GM18517 (cell line): ENCODE data around the gene SERPINA9.
A peak's percentile ranks its signal among the peaks of the same experiment; 100 is the strongest.
"Not testable (repeated sequence)": the region's sequence is repeated elsewhere in the genome, so short reads cannot be mapped to it uniquely, and the experiment has no call there.

Source experiments
- ATAC-seq: cut with Tn5 transposase; IDR thresholded peaks from one replicate; pipeline ENCODE4 v1.9.1; 2021; ENCODE audit warnings: mild to moderate bottlenecking, moderate library complexity; ENCODE audit not compliant: unreplicated experiment

Gene SERPINA9

DNA sequence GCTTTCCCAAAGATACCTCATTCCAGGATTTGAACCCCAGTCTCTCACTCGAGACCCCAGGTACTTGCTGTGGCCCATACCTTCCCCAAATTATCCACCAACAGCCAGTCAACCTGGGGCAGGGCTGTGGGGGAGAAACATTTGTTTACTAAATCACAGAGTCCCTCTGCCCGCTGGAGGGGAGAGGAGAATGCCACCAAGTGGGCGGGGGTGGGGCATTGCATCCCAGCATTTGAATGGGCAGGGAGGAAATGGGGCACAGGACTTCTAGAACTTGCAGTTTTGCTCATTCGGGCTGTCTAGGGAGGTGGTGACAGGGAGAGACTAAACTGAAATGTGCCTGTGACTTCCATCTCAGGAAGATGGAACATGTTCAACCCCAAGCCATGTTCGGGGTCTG lies 10.9 kb upstream of the SERPINA9 start:
- ATAC-seq = no peak

- no peak for ATAC-seq
Measured at GRCh38 chr14:94485944-94486841, 10.2 kb upstream of the SERPINA9 start.

GRCh38 chr14:94484481-94484880 lies 8.5 kb upstream of the SERPINA9 start:
- no peak for ATAC-seq

DNA sequence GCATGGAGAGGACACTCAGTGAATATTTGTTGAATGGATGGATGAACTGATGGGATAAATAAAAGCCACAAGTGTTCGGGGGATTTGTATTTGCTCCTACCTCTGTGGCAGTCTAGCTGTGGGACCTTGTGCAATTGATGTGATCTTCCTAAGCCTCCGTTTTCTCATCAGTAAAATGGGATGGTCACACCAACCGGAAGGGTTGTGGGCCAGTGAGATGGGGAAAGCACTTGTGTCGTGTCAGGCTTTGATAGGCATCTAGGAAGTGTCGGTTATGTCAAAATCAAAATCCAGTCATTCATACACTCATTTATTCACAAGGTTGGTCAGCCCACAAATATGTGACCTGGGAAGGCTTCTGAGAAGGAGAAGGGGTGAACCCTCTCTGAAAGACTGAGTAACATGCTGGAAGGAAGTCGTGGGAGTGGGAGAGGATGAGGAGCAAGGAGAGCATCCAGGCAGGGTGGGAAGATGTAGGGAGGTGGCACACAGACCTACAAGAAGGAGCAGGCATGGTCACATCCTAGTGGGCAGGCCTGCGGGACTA lies 7.8 kb upstream of the SERPINA9 start:
- ATAC-seq = no peak

- peak; percentile 80 for ATAC-seq
Measured at GRCh38 chr14:94483071-94483451, 7.1 kb upstream of the SERPINA9 start.

DNA sequence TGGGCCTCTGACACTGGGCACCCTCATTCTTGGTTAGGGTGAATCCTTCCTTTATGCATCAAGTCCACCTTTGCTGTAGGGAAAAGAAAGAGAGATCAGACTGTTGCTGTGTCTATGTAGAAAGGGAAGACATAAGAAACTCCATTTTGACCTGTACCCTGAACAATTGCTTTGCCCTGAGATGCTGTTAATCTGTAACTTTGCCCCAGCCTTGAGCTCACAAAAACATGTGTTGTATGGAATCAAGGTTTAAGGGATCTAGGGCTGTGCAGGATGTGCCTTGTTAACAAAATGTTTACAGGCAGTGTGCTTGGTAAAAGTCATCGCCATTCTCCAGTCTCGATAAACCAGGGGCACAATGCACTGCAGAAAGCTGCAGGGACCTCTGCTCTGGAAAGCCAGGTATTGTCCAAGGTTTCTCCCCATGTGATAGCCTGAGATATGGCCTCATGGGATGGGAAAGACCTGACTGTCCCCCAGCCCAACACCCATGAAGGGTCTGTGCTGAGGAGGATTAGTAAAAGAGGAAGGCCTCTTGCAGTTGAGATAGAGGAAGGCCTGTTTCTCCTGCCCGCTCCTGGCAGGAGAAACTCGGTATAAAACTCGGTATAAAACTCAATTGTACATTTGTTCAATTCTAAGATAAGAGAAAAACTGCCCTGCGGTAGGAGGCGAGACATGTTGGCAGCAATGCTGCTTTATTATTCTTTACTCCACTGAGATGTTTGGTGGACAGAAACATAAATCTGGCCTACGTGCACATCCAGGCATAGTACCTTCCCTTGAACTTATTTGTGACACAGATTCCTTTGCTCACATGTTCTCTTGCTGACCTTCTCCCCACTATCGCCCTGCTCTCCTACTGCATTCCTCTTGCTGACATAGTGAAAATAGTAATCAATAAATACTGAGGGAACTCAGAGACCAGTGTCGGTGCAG lies 6.4 kb upstream of the SERPINA9 start:
- not testable (repeated sequence) for ATAC-seq

DNA sequence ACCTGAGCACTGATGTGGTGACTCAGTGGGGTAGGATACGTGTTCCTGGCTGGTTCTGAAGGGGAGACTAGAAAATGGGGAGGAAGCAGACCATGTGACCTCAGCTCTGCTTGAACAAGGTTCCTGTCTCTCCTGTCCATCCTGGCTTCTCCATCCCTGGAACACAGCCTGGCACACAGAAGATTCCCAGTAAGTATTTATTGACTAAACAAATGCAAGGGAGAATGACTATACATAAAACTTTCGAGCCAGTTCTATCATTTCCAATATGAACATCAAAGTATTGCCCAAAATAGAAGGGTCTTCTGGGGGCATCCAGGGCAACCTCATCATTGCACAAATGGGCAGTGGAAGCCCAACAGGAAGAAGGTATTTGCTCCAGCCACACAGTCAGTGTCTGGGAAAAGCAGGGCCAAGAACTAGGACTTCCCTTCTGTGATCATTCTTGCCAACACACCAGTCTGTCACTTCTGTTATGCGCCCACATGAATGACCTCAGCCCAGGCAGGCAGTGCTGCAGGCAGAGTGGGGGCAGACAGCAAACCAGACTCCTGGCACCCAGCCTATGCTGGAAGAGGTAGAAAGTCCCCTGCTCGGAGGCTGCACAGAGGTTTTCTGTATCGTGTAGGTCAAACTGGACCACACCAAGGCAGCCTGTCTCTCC lies 5.6 kb upstream of the SERPINA9 start:
- ATAC-seq = no peak

DNA sequence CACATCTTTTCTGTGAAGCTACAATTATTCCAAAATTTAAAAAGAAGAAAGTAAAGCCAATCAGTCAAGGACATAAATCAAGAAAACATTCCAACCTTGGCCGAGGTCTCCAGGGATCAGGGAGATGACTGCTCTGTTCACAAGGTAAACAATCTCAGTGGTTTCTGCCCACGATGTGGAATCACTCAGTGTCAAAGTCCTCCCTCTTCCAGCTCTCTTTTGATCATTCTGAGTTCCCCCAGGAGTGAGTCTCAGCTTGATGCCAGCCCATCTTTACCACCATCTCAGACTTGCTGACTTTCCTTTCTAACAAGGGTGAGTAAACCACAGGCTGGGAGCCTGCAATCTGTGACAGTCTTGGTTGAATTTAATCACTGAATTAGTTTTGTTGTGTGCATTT lies 4.8 kb upstream of the SERPINA9 start:
- no peak for ATAC-seq

DNA sequence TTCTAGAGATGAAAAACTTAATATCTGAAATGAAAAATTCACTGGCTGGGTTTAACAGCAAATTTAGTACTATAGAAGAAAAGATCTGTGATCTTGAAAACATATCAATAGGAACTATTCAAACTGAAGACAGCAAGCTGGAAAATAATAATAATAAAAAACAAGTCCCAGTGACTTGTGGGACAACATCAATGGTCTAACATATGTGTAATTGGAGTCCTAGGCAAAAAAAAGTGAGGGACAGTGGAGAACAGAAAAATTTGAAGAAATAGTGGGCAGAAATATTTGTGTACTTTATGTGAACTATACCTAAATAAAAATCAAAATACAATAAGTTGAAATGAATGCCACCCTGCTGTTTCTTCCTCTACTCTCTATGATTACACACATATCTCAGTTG lies 2.4 kb upstream of the SERPINA9 start:
- no peak for ATAC-seq

GRCh38 chr14:94474581-94475031 lies 1.4 kb downstream of the SERPINA9 start:
- no peak for ATAC-seq

GRCh38 chr14:94473666-94474410 lies 2.2 kb downstream of the SERPINA9 start:
- no peak for ATAC-seq

DNA sequence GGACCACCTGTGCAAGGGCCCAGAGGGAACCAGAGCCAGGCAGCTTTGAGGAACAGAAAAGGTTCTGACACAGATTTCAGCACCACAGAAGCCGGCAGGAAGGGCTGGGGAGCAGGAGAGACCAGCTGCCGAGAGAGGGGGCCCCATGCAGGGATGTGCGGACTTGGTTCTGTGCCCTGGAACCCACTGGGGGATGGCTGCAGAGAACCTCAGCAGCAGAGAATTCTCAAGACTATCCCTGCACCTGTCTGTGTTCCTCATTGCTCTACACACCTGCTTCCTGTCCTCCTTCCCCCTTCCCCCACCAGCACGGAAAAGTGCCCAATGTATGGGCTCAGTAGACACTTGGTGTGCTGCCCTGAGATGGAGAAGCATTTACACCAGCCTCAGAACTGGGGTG lies 3.2 kb downstream of the SERPINA9 start:
- no peak for ATAC-seq

DNA sequence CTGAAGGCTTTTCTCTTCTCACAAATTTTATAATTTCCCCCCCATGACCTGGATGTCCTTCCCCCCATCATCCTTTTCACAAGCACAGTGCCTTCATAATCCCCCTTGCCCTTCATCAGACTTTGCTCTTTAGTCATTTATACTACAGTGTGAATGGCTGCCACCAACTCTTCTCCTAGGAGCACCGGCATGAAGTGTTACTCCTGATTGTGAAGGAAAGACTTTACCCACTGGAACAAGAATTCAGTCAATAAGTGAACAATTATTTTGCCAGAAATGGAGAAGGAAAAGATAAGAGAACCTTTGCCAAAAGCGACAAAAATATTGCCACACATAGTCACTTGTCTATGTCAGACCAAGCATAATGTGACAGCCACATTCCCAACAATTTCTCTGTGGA lies 5.0 kb downstream of the SERPINA9 start:
- no peak for ATAC-seq

DNA sequence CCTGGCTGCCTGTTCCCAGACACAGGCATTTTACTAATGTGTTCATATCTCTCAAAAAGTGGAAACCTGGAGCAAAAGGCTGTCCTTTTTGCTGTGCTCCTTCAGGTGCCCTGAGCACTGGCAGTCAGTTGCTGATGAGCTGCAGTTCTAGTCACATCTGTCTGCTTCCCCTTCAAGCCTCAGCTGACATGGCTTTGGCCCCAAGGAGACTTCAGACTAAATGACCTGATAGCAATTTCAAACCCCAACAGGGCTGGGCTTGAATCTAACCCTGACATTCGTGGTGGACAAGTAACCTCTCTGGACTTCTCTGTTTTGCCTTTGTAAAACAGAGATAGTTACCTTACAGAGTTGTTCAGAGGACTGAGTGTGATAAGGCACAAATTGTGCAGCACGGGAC lies 5.7 kb downstream of the SERPINA9 start:
- ATAC-seq = no peak

- ATAC-seq = no peak
Measured at GRCh38 chr14:94469261-94469660, 6.7 kb downstream of the SERPINA9 start.

DNA sequence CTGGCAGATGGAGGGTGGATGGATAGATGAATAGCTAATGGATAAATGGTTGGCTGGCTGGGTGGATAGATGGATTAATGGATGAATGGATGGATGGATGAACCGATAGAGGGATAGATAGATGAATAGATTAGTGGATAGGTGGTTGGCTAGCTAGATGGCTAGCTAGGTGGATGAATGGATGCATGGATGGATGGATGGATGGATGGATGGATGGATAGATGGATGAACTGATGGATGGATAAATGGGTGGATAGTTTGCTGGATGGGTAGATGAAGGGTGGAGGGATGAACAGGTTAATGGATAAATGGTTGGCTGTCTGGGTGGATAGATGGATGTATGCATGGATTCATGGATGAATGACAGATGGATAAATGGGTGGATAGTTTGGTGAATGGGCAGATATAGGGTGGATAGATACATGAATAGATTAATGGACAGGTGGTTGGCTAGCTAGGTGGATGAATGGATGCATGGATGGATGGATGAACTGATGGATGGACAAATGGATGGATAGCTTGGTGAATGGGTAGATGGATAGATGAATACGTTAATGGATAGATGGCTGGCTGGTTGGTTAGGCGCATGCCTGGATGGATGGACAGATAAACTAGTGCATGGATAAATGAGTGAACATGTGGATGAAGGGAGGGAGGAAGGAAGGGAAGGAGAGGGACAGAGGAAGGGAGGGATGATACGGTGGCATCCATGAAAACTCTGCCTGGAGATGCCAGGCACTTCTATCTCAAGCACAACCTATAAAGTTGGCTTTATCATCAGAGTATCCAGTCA lies 8.1 kb downstream of the SERPINA9 start:
- no peak for ATAC-seq

GRCh38 chr14:94466706-94467370 lies 9.2 kb downstream of the SERPINA9 start:
- no peak for ATAC-seq

DNA sequence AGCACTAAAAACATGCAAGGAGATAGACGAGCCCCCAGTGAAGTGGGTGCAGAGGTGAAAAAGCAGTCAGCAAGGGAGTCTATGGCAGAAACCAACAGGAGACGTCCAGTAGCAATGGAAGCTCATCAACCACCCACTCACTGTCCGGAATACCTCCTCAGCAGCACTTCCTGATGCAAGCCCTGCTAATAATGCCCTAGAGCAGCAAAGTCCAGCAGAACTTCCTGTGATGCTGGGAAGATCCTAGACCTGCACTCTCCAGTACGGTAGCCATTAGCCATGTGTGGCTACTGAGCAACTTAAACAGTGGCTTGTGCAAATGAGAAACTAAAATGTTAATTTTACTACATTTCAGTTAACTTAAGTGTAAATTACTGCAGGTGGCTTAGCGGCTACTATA lies 11.0 kb downstream of the SERPINA9 start:
- ATAC-seq = no peak

- ATAC-seq = no peak
Measured at GRCh38 chr14:94464290-94464689, 11.7 kb downstream of the SERPINA9 start.
